ENCODE results near the gene RILPL1. TPM values are rescaled to one million over a fixed set of nuclear protein-coding genes. Genes with fewer than 3 reads are reported as not detected.
"Not testable (repeated sequence)": the region's sequence is repeated elsewhere in the genome, so short reads cannot be mapped to it uniquely, and the experiment has no call there.

The RILPL1 gene
- total RNA-seq, 4 donors from 2014 or later = 10.8 to 46.1 (median 24.3) TPM

GRCh38 chr12:123550700-123551099, 17.2 kb upstream of the RILPL1 start:
- no peak for ATAC-seq
- TF ChIP-seq POLR2AphosphoS5 (IDR thresholded peaks at IDR 0.05) (no peak), POLR2A (IDR thresholded peaks at IDR 0.05) (no peak), EP300 (IDR thresholded peaks at IDR 0.05) (no peak), CTCF (IDR thresholded peaks at IDR 0.05) (no peak)
- Histone ChIP-seq H3K4me1 (no peaks in the 10 kb centered on the region), H3K27me3 (no peaks in the 10 kb centered on the region), H3K36me3 (no peaks in the 10 kb centered on the region), H3K27ac (no peak overlapping the region), H3K9me3 (no peaks in the 10 kb centered on the region), H3K4me3 (no peak overlapping the region)
- 79% methylated on average over 2 of the region's 2 CpGs; no CpG with 5 or more reads in 1 of the 2 donors for WGBS, 2 donors (ENCODE audit: low coverage in 1 of 2)

- Histone ChIP-seq H3K36me3 (no peaks in the 10 kb centered on the region), H3K9me3 (no peaks in the 10 kb centered on the region), H3K27ac (no peak overlapping the region), H3K4me3 (no peak overlapping the region), H3K4me1 (no peaks in the 10 kb centered on the region), H3K27me3 (no peaks in the 10 kb centered on the region)
- no peak for ATAC-seq
- TF ChIP-seq POLR2AphosphoS5 (IDR thresholded peaks at IDR 0.05) = no peak
- 65 to 100% methylated on average over 1 to 2 of the region's 3 CpGs for WGBS, 2 donors (ENCODE audit: low coverage in 1 of 2)
These were observed 14.6 kb upstream of the RILPL1 start for GRCh38 chr12:123548107-123548506.

- H3K27ac ChIP-seq = no peak overlapping the region
- H3K36me3 ChIP-seq = no peaks in the 10 kb centered on the region
- H3K4me3 ChIP-seq = no peak overlapping the region
- no peak for ATAC-seq
- H3K4me1 ChIP-seq = no peaks in the 10 kb centered on the region
- TF ChIP-seq POLR2AphosphoS5 (IDR thresholded peaks at IDR 0.05) (no peak), EP300 (IDR thresholded peaks at IDR 0.05) (no peak), POLR2A (IDR thresholded peaks at IDR 0.05) (no peak), CTCF (IDR thresholded peaks at IDR 0.05) (no peak)
- no peaks in the 10 kb centered on the region for H3K27me3 ChIP-seq
- H3K9me3 ChIP-seq = no peaks in the 10 kb centered on the region
These were observed 12.8 kb upstream of the RILPL1 start for GRCh38 chr12:123546281-123546680.

GRCh38 chr12:123543541-123543940, 10.0 kb upstream of the RILPL1 start:
- TF ChIP-seq CTCF (IDR thresholded peaks at IDR 0.05) (no peak), POLR2AphosphoS5 (IDR thresholded peaks at IDR 0.05) (no peak), EP300 (IDR thresholded peaks at IDR 0.05) (no peak), POLR2A (IDR thresholded peaks at IDR 0.05) (no peak)
- ATAC-seq = no peak
- no peaks in the 10 kb centered on the region for H3K4me1 ChIP-seq
- no peak overlapping the region for H3K4me3 ChIP-seq
- no peak overlapping the region for H3K27ac ChIP-seq
- H3K36me3 ChIP-seq = no peaks in the 10 kb centered on the region
- 89% methylated on average over 3 of the region's 4 CpGs; no CpG with 5 or more reads in 1 of the 2 donors for whole genome bisulfite sequencing, 2 donors (ENCODE audit: low coverage in 1 of 2)
- H3K9me3 ChIP-seq = no peaks in the 10 kb centered on the region
- H3K27me3 ChIP-seq = no peaks in the 10 kb centered on the region

- Histone ChIP-seq H3K27me3 (no peaks in the 10 kb centered on the region), H3K4me1 (no peaks in the 10 kb centered on the region), H3K9me3 (no peaks in the 10 kb centered on the region), H3K4me3 (no peak overlapping the region), H3K36me3 (no peaks in the 10 kb centered on the region), H3K27ac (no peak overlapping the region)
- no peak for ATAC-seq
- TF ChIP-seq CTCF (IDR thresholded peaks at IDR 0.05) (no peak), POLR2A (IDR thresholded peaks at IDR 0.05) (no peak), POLR2AphosphoS5 (IDR thresholded peaks at IDR 0.05) (no peak), EP300 (IDR thresholded peaks at IDR 0.05) (no peak)
- 45 to 75% methylated on average over 2 to 9 of the region's 15 CpGs for WGBS, 2 donors (ENCODE audit: low coverage in 1 of 2)
These were observed 7.6 kb upstream of the RILPL1 start for GRCh38 chr12:123540899-123541662.

GRCh38 chr12:123535952-123536351, 2.4 kb upstream of the RILPL1 start:
- H3K4me1 ChIP-seq = peaks cover 0 to 30% (median 15%) of the 10 kb centered on the region in 3 donors
- H3K9me3 ChIP-seq, H3K27me3 ChIP-seq, H3K27ac ChIP-seq, ATAC-seq, H3K36me3 ChIP-seq, H3K4me3 ChIP-seq: not testable (repeated sequence)
- WGBS, 2 donors (ENCODE audit: low coverage in 1 of 2) = 61 to 78% methylated on average over 7 to 11 of the region's 11 CpGs

Measured in gastroesophageal sphincter (tissue), 4 donors.